HG03342 (cell line): ENCODE measurements around the gene ZNF175.

Experiments
- ATAC-seq: cut with Tn5 transposase; IDR thresholded peaks from one replicate; pipeline ENCODE4 v1.9.1; 2021; ENCODE audit warnings: mild to moderate bottlenecking, moderate library complexity; ENCODE audit not compliant: unreplicated experiment

Gene ZNF175

GRCh38 chr19:51549533-51550324, 21.4 kb upstream of the ZNF175 start:
- ATAC-seq: no peak

- no peak for ATAC-seq
Measured at GRCh38 chr19:51550848-51551672, 20.0 kb upstream of the ZNF175 start.

GRCh38 chr19:51551673-51552432, 19.2 kb upstream of the ZNF175 start:
- no peak for ATAC-seq

- ATAC-seq: no peak
Measured at GRCh38 chr19:51552608-51552995, 18.5 kb upstream of the ZNF175 start.

GRCh38 chr19:51552996-51553725, 17.9 kb upstream of the ZNF175 start:
- ATAC-seq: no peak

GRCh38 chr19:51559240-51559639, 11.8 kb upstream of the ZNF175 start:
- no peak for ATAC-seq

GRCh38 chr19:51560339-51560738, 10.7 kb upstream of the ZNF175 start:
- ATAC-seq: no peak

- ATAC-seq: no peak
Measured at GRCh38 chr19:51564791-51565190, 6.3 kb upstream of the ZNF175 start.

GRCh38 chr19:51565583-51565982, 5.5 kb upstream of the ZNF175 start:
- no peak for ATAC-seq

GRCh38 chr19:51566489-51567100, 4.5 kb upstream of the ZNF175 start:
- no peak for ATAC-seq

- no peak for ATAC-seq
Measured at GRCh38 chr19:51567583-51567982, 3.5 kb upstream of the ZNF175 start.

- ATAC-seq: no peak
Measured at GRCh38 chr19:51568456-51568855, 2.6 kb upstream of the ZNF175 start.

- ATAC-seq: no peak
Measured at GRCh38 chr19:51571599-51571998, 516 bp downstream of the ZNF175 start.

- no peak for ATAC-seq
Measured at GRCh38 chr19:51572410-51572809, 1.3 kb downstream of the ZNF175 start.

- no peak for ATAC-seq
Measured at GRCh38 chr19:51572908-51573307, 1.8 kb downstream of the ZNF175 start.

- no peak for ATAC-seq
Measured at GRCh38 chr19:51573331-51573730, 2.2 kb downstream of the ZNF175 start.

GRCh38 chr19:51576850-51577249, 5.8 kb downstream of the ZNF175 start:
- ATAC-seq: no peak

- ATAC-seq: no peak
Measured at GRCh38 chr19:51586103-51586728, 15.1 kb downstream of the ZNF175 start.

- no peak for ATAC-seq
Measured at GRCh38 chr19:51586799-51587198, 15.7 kb downstream of the ZNF175 start.
